Smooth muscle cell (in vitro differentiated cells): ENCODE results near the gene TLE5. TPM values are rescaled to one million over a fixed set of nuclear protein-coding genes. Genes with fewer than 3 reads are reported as not detected.

Source experiments
- DNase-seq: peaks from one replicate; lab custom pipeline; 2025; ENCODE audit not compliant: unreplicated experiment; lab: John Stamatoyannopoulos, UW
- H2AFZ ChIP-seq: fragments of 200-600 bp; sonication (generic); 2 replicates; pipeline ENCODE4 v1.6.0; 2016; ENCODE audit warnings: antibody characterized with exemption, low read depth, mild to moderate bottlenecking
- H3F3A ChIP-seq: fragments of 200-600 bp; sonication (generic); 2 replicates; pipeline ENCODE4 v1.6.0; 2017; ENCODE audit warnings: antibody characterized with exemption, low read depth
- H3K27ac ChIP-seq: fragments of 200-600 bp; sonication (generic); 2 replicates; pipeline ENCODE4 v1.5.1; 2016; ENCODE audit warnings: low read depth, mild to moderate bottlenecking
- H3K27me3 ChIP-seq: fragments of 200-600 bp; sonication (generic); 2 replicates; pipeline ENCODE4 v1.6.1; 2016; ENCODE audit warnings: low read depth, mild to moderate bottlenecking
- H3K36me3 ChIP-seq: fragments of 200-600 bp; sonication (generic); 2 replicates; pipeline ENCODE4 v1.5.1; 2016; ENCODE audit warnings: low read depth
- H3K4me1 ChIP-seq: fragments of 200-600 bp; sonication (generic); 2 replicates; pipeline ENCODE4 v1.5.1; 2016; ENCODE audit warnings: low read depth
- H3K4me2 ChIP-seq: fragments of 200-600 bp; sonication (generic); 2 replicates; pipeline ENCODE4 v1.6.0; 2016; ENCODE audit warnings: mild to moderate bottlenecking
- H3K4me3 ChIP-seq: fragments of 200-600 bp; sonication (generic); 2 replicates; pipeline ENCODE4 v1.5.1; 2016; ENCODE audit warnings: mild to moderate bottlenecking
- H3K79me2 ChIP-seq: fragments of 200-600 bp; sonication (generic); 2 replicates; pipeline ENCODE4 v1.6.0; 2016; ENCODE audit warnings: low read depth, mild to moderate bottlenecking
- H3K9ac ChIP-seq: fragments of 200-600 bp; sonication (generic); 2 replicates; pipeline ENCODE4 v1.6.0; 2016; ENCODE audit warnings: low read depth
- H3K9me3 ChIP-seq: fragments of 200-600 bp; sonication (generic); replicated peaks from 2 replicates; pipeline ENCODE4 v1.5.1; 2016; ENCODE audit warnings: low read depth
- H4K20me1 ChIP-seq: fragments of 200-600 bp; sonication (generic); 2 replicates; pipeline ENCODE4 v1.6.0; 2016; ENCODE audit warnings: low read depth
- WGBS: methylation state at CpG from one replicate; pipeline ENCODE4 v1.1.7; 2016; ENCODE audit warnings: low lambda C conversion rate; 5-methylcytosine and 5-hydroxymethylcytosine counted together
- polyA plus RNA-seq: library from polyadenylated mRNA; unstranded; fragments of >200 nt; fragmentation: Nextera tagmentation; extraction: Ambion mirVana; gene quantifications from 2 replicates; pipeline ENCODE4 v1.2.1, GENCODE V29; 2016
- total RNA-seq: library from RNA; depleted of rRNA; stranded (reverse); fragments of >200 nt; gene quantifications from 2 replicates; pipeline ENCODE4 v1.2.3, GENCODE V29; 2014
- TF ChIP-seq, protein P1 (sequence below): fragments of 200-600 bp; sonication (generic); IDR thresholded peaks from 2 replicates; pipeline ENCODE4 v1.5.1; 2017; ENCODE audit warnings: borderline replicate concordance, mild to moderate bottlenecking, antibody characterized with exemption; ENCODE audit not compliant: insufficient read depth, poor library complexity, severe bottlenecking

Gene TLE5
- total and polyA plus RNA-seq, 2 experiments from 2014 or later = 146 to 274 TPM

DNA sequence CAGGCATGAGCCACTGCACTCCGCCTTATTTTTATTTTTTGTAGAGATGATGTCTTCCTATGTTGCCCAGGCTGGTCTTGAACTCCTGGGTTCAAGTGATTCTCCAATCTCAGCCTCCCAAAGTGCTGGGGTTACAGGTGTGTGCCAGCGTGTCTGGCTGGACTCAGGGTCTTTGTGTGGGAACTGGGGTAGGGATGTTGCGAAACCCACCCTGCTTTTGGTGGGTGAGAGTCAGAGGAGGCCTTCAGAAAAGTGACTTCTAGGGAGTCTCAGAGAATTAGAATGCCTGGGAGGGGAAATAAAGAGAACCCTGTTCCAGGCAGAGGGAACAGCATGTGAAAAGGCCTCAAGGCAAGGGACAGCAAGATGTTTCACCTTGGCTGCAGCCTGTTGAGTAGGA is 13.2 kb downstream of the TLE5 start:
- H3K27me3 ChIP-seq = no peaks in the 10 kb centered on the region
- no peak for DNase-seq
- H2AFZ ChIP-seq = no peak overlapping the region
- H3K4me3 ChIP-seq = no peak overlapping the region
- H3K9ac ChIP-seq = no peak overlapping the region
- H3K27ac ChIP-seq = no peak overlapping the region
- no peaks in the 10 kb centered on the region for H3K36me3 ChIP-seq
- TF ChIP-seq, protein P1, sequence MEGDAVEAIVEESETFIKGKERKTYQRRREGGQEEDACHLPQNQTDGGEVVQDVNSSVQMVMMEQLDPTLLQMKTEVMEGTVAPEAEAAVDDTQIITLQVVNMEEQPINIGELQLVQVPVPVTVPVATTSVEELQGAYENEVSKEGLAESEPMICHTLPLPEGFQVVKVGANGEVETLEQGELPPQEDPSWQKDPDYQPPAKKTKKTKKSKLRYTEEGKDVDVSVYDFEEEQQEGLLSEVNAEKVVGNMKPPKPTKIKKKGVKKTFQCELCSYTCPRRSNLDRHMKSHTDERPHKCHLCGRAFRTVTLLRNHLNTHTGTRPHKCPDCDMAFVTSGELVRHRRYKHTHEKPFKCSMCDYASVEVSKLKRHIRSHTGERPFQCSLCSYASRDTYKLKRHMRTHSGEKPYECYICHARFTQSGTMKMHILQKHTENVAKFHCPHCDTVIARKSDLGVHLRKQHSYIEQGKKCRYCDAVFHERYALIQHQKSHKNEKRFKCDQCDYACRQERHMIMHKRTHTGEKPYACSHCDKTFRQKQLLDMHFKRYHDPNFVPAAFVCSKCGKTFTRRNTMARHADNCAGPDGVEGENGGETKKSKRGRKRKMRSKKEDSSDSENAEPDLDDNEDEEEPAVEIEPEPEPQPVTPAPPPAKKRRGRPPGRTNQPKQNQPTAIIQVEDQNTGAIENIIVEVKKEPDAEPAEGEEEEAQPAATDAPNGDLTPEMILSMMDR = no peak
- peaks cover 4% of the 10 kb centered on the region for H3K4me1 ChIP-seq
- H3K4me2 ChIP-seq = no peak overlapping the region
- no peaks in the 10 kb centered on the region for H3K79me2 ChIP-seq
- no peaks in the 10 kb centered on the region for H4K20me1 ChIP-seq
- H3K9me3 ChIP-seq = no peaks in the 10 kb centered on the region
- WGBS = 96% methylated on average over 3 of the region's 3 CpGs
- peaks cover 14% of the 10 kb centered on the region for H3F3A ChIP-seq

DNA sequence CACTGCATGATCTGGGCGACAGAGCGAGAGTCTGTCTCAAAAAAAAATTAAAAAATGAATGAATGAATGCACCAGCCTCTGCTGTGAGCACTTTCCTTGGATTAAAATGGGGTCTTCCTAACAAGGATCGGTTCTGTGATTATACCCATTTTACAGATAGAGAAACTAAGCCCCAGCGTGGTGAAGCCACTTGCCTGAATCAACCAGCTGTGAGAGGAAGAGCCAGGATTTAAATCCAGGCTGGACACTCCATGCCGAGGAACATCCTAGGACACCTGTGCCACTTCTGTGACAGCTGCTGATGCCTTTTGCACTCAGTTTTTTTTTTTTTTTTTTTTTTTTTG is 14.1 kb downstream of the TLE5 start:
- Histone ChIP-seq H3K4me1 (peaks cover 4% of the 10 kb centered on the region), H3K9ac (no peak overlapping the region), H3F3A (peaks cover 14% of the 10 kb centered on the region), H3K27ac (no peak overlapping the region), H3K79me2 (no peaks in the 10 kb centered on the region), H3K4me2 (peak overlapping the region; percentile 89), H3K9me3 (no peaks in the 10 kb centered on the region), H3K4me3 (peak overlapping the region; percentile 51), H4K20me1 (no peaks in the 10 kb centered on the region), H2AFZ (peak overlapping the region; percentile 7), H3K27me3 (no peaks in the 10 kb centered on the region), H3K36me3 (no peaks in the 10 kb centered on the region)
- TF ChIP-seq, protein P1 = no peak
- WGBS = 87% methylated on average over 5 of the region's 5 CpGs
- no peak for DNase-seq

DNA sequence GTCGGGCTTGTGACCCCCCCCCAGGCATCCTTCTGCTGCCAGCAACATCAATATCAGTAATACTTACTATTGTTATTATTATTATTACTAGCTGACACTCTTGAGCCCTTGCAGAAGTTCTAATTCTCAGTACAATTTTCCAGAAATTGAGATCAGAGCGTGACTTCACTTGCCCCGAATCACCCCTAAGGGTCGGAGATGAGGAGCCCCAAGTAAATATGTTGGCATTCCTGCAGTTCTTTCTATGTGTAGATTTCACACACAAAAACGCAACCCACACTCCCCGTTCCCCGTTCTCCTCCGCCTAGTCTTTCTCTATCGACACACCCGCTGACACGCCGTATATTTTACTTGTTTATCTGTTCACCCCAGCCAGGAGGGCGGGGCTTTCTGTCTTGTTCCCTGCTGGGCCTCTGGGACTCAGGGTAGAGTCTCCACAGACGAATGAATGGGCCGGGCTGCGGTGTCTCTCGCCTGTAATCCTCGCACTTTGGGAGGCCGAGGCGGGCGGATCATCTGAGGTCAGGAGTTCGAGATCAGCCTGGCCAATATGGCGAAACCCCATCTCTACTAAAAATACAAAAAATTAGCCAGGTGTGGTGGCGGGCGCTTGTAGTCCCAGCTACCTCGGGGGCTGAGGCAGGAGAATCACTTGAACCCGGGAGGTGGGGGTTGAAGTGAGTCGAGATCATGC is 14.7 kb downstream of the TLE5 start:
- Histone ChIP-seq H3K9ac (no peak overlapping the region), H2AFZ (peak overlapping the region; percentile 7), H3K27ac (no peak overlapping the region), H3K4me1 (peaks cover 4% of the 10 kb centered on the region), H3K4me3 (peak overlapping the region; percentile 51), H3K36me3 (no peaks in the 10 kb centered on the region), H3F3A (peaks cover 14% of the 10 kb centered on the region), H3K79me2 (no peaks in the 10 kb centered on the region), H4K20me1 (no peaks in the 10 kb centered on the region), H3K4me2 (peak overlapping the region; percentile 89), H3K27me3 (no peaks in the 10 kb centered on the region), H3K9me3 (no peaks in the 10 kb centered on the region)
- TF ChIP-seq, protein P1 = no peak
- 11% methylated on average over 28 of the region's 28 CpGs for WGBS
- DNase-seq = peak; percentile 41
